KOPT-K1 (cell line): ENCODE measurements around the gene TPSB2.
A peak's percentile ranks its signal among the peaks of the same experiment; 100 is the strongest.
"Not testable (repeated sequence)": the region's sequence is repeated elsewhere in the genome, so short reads cannot be mapped to it uniquely, and the experiment has no call there.

Experiments used
- H3K27ac ChIP-seq: fragments of 200-600 bp; sonication (generic); 2 replicates; pipeline ENCODE4 v1.5.1; 2016; ENCODE audit warnings: antibody characterized with exemption, mild to moderate bottlenecking, low read depth, low read length; ENCODE audit not compliant: poor library complexity, severe bottlenecking
- H3K36me3 ChIP-seq: fragments of 200-600 bp; sonication (generic); 2 replicates; pipeline ENCODE4 v1.5.1; 2017; ENCODE audit warnings: antibody characterized with exemption, mild to moderate bottlenecking, low read length, moderate library complexity; ENCODE audit not compliant: insufficient read depth
- H3K9me3 ChIP-seq: fragments of 200-600 bp; sonication (generic); 2 replicates; pipeline ENCODE4 v1.5.1; 2017; ENCODE audit warnings: antibody characterized with exemption, low read length, mild to moderate bottlenecking; ENCODE audit not compliant: insufficient read depth, poor library complexity, severe bottlenecking

Gene TPSB2

GRCh38 chr16:1210461-1210860, 19.5 kb downstream of the TPSB2 start:
- no peaks in the 10 kb centered on the region for H3K36me3 ChIP-seq
- H3K27ac ChIP-seq: no peak overlapping the region
- no peaks in the 10 kb centered on the region for H3K9me3 ChIP-seq

- Histone ChIP-seq H3K9me3 (no peaks in the 10 kb centered on the region), H3K36me3 (no peaks in the 10 kb centered on the region), H3K27ac (no peak overlapping the region)
Measured at GRCh38 chr16:1209081-1209480, 20.9 kb downstream of the TPSB2 start.

DNA sequence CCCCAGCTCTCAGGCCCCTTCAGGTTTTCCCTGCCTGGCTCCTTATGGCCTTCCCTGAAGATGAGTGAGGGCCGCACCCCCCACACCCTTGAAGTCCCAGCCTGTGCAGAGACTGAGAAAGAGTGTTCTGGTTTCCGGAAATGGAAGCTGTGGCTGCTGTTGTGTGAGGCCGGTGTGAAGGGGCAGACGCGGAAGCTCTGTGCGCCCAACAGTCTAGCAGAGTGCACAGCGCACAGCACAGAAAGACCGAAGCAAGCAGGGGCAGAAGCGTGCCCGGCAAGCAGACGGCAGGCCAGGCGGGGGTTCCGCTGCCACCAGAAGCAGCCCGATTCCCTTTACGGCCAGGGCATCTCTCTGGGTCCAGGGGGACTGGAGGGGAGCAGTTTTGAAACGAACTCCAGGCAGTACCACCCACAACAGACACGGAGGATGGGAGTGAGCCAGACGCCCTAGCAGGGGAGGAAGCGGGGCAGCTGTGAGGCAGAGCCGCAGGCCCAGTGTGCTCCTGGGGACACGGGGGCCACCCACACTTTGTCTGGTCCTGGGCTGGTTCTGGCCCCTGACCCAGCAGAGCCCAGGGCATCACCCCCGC, 21.6 kb downstream of the TPSB2 start:
- Histone ChIP-seq H3K27ac (peak overlapping the region; percentile 28), H3K36me3 (no peaks in the 10 kb centered on the region)

GRCh38 chr16:1206786-1207185, 23.2 kb downstream of the TPSB2 start:
- Histone ChIP-seq H3K36me3 (no peaks in the 10 kb centered on the region), H3K27ac (no peak overlapping the region), H3K9me3 (no peaks in the 10 kb centered on the region)

More for the DNA sequence above, 21.6 kb downstream of the TPSB2 start:
- H3K9me3 ChIP-seq: no peaks in the 10 kb centered on the region

DNA sequence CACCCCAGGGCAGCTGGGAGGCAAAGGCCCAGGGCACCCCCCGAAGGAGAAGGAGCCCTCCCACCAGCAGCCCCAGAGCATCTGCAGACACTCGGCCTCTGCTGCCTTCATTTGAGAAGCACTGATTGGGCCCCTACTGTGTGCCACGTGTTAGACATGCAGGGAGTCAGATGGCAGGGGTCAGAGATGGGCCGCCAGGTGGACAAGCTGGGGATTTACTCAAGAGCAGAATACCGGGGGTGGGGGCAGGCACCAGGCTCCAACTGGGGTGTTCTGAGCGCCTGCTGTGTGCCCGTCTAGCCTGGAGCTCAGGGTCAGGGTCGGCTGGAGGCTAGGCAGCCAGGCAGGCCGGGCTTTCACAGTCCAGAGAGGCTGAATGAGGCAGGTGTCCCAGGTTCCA, 23.7 kb downstream of the TPSB2 start:
- Histone ChIP-seq H3K36me3 (no peaks in the 10 kb centered on the region), H3K27ac (no peak overlapping the region)

GRCh38 chr16:1204933-1205332, 25.1 kb downstream of the TPSB2 start:
- Histone ChIP-seq H3K27ac (no peak overlapping the region), H3K9me3 (no peaks in the 10 kb centered on the region), H3K36me3 (no peaks in the 10 kb centered on the region)

More for the DNA sequence above, 23.7 kb downstream of the TPSB2 start:
- H3K9me3 ChIP-seq: no peaks in the 10 kb centered on the region

GRCh38 chr16:1202274-1202673, 27.7 kb downstream of the TPSB2 start:
- no peaks in the 10 kb centered on the region for H3K36me3 ChIP-seq
- no peaks in the 10 kb centered on the region for H3K9me3 ChIP-seq
- H3K27ac ChIP-seq: no peak overlapping the region

DNA sequence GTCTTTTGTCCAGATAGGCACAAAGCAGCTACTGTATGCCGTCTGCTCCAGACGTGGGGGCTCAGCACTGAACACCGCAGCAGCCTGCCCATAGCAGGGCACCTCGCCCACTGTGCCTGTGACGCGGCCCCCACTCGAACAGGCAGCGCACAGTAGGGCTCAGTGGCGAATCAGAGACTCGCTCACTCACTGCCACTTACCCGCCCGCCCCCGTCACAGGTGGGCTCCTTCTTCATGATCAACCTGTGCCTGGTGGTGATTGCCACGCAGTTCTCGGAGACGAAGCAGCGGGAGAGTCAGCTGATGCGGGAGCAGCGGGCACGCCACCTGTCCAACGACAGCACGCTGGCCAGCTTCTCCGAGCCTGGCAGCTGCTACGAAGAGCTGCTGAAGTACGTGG, 28.5 kb downstream of the TPSB2 start:
- Histone ChIP-seq H3K27ac (no peak overlapping the region), H3K9me3 (no peaks in the 10 kb centered on the region), H3K36me3 (no peaks in the 10 kb centered on the region)

DNA sequence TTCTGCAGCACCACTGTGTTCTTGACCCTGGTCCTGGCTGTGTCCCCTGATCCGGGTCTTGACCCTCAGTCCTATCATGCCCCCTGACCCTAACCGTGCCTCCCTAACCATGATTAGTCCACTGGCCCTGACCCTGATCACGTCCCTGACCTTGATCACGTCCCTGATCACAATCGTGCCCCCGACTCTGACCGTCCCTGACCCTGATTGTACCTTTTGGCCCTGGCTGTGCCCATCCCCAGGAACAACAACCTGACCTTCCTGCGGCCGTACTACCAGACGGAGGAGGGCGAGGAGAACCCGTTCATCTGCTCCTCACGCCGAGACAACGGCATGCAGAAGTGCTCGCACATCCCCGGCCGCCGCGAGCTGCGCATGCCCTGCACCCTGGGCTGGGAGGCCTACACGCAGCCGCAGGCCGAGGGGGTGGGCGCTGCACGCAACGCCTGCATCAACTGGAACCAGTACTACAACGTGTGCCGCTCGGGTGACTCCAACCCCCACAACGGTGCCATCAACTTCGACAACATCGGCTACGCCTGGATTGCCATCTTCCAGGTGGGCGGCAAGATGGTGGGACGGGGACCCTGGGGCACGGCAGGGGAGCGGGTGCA, 29.9 kb downstream of the TPSB2 start:
- Histone ChIP-seq H3K9me3 (no peaks in the 10 kb centered on the region), H3K36me3 (no peaks in the 10 kb centered on the region), H3K27ac (no peak overlapping the region)

DNA sequence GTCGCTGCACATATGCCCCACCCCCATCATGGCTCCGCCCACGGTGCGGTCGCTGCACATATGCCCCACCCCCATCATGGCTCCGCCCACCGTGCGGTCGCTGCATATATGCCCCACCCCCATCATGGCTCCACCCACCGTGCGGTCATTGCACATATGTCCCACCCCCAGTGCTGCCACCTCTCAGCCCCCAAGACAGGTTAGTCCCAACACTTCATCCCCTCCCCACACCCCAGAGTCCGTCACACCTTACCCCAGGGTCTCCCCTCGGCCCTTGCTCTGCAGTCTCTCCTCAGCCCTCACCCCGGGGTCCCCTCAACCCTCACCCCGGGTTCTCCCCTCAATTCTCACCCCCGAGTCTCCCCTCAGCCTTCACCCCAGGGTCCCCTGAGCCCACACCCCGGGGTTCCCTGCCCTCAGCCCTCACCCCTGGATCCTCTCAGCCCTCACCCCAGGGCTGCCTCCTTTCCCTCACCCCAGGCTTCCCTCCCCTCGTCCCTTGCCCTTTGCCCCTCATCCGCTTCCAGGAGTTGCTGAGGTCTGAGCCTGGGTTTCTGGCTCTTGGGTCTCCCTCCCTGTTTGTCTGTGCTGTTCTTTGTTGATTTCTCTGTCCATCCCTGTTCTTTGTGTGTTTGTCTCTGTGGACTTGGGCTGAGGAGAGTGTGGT, 30.5 kb downstream of the TPSB2 start:
- Histone ChIP-seq H3K27ac (no peak overlapping the region), H3K36me3 (no peaks in the 10 kb centered on the region), H3K9me3 (no peaks in the 10 kb centered on the region)

DNA sequence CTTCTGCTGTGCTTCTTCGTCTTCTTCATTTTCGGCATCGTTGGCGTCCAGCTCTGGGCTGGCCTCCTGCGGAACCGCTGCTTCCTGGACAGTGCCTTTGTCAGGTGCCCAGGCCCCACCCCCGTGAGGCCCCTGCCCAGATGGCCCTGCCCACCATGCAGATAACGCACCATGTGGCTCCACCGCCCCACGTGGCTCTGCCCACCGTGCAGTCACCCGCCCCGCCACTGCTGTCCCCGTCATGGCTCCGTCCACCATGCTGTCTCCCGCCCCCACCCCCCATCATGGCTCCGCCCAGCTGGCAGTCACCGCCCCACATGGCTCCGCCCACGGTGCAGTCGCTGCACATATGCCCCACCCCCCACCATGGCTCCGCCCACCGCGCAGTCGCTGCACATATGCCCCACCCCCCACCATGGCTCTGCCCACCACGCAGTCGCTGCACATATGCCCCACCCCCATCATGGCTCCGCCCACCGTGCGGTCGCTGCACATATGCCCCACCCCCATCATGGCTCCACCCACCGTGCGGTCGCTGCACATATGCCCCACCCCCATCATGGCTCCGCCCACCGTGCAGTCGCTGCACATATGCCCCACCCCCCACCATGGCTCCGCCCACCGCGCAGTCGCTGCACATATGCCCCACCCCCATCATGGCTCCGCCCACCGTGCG, 31.2 kb downstream of the TPSB2 start:
- not testable (repeated sequence) for H3K9me3 ChIP-seq, H3K36me3 ChIP-seq, H3K27ac ChIP-seq

GRCh38 chr16:1198194-1198593, 31.8 kb downstream of the TPSB2 start:
- Histone ChIP-seq H3K9me3 (no peaks in the 10 kb centered on the region), H3K36me3 (no peaks in the 10 kb centered on the region), H3K27ac (no peak overlapping the region)

GRCh38 chr16:1197237-1197866, 32.6 kb downstream of the TPSB2 start:
- Histone ChIP-seq H3K9me3 (no peaks in the 10 kb centered on the region), H3K27ac (no peak overlapping the region), H3K36me3 (no peaks in the 10 kb centered on the region)

- Histone ChIP-seq H3K36me3 (no peaks in the 10 kb centered on the region), H3K9me3 (no peaks in the 10 kb centered on the region)
Measured at GRCh38 chr16:1196494-1196893, 33.5 kb downstream of the TPSB2 start.

DNA sequence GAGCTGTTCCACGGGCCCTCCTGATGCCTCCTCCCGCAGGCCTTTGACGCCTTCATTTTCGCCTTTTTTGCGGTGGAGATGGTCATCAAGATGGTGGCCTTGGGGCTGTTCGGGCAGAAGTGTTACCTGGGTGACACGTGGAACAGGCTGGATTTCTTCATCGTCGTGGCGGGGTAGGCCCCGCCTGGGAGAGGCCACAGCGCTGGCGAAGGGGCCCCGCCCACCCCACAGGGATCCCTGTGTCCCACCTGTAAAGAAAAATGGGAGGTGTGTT, 34.7 kb downstream of the TPSB2 start:
- H3K9me3 ChIP-seq: no peaks in the 10 kb centered on the region
- no peak overlapping the region for H3K27ac ChIP-seq
- no peaks in the 10 kb centered on the region for H3K36me3 ChIP-seq

More at GRCh38 chr16:1196494-1196893, 33.5 kb downstream of the TPSB2 start:
- H3K27ac ChIP-seq: no peak overlapping the region
